Erythroblast (primary cell): Measurements from ENCODE around the gene RPS19.

Experiments used
- DNase-seq, 2 experiments: peaks; one replicate each; lab custom pipeline; 2025; lab: John Stamatoyannopoulos, UW
- GATA1 ChIP-seq: IDR thresholded peaks from 2 replicates; pipeline ENCODE4 v1.6.1; 2011; ENCODE audit warnings: low read depth, mild to moderate bottlenecking, control low read depth, low read length, moderate library complexity
- POLR2A ChIP-seq: IDR thresholded peaks from 2 replicates; pipeline ENCODE4 v1.6.1; 2011; ENCODE audit warnings: mild to moderate bottlenecking, low read length

Gene RPS19

DNA sequence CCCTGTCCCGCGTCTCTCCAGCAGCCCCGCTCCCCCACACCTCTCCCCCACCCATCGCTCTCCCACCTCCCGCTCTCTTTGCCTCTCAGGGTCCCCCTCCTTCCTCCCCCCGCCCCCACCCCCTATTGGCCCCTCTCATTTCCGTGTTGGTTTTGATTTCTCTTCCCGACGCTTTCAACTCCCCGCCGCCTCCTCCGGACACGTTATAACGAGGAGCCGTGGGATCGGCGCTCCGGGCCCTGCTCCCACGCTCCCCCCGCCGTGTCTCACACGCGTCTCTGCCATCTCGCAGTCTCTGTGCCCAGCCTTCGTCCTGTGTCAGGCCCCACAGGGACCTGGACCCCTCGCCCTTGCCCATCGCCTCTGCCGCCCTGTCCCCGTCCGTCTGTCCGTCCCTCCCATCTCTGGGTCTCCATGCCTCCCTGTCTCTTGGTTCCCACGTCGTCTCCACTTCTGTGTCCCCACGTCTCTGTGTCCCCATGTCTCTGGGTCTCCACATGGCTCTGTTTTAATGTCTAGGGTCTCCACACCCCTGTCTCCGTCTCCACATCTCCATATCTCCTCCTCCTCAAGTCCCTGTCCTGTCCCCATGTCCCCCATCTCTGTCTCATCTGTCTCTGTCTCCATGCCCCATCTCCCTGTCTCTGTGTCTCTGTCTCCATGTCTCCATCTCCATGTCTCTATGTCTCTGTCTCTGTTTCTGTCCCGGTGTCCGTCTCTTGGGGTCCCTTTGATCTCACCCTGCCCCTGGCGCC is 55.1 kb downstream of the RPS19 start:
- DNase-seq, result no peak
- TF ChIP-seq GATA1 (no peak), POLR2A (no peak)

GRCh38 chr19:41915776-41916414 is 55.8 kb downstream of the RPS19 start:
- TF ChIP-seq GATA1, result no peak
- no peak for TF ChIP-seq POLR2A
- DNase-seq, result no peak

DNA sequence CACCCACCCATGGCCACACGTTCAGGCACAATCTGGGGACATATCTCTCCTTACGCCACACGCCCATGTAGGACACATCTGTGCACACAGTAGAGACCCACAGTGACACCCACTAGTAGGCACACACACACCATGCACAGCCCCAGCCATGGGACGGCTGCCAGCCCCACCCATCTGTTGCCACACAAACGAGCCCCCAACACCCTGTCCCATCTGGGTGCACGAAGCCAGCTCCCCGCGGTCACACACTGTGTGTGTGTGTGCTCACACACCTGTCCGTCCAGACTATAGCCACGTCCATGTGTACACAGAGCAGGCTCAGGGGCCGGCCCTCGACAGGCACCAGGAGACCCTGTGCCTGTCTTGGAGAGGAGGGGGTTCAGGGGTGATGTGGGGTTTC is 57.6 kb downstream of the RPS19 start:
- no peak for DNase-seq
- TF ChIP-seq GATA1, result no peak
- no peak for TF ChIP-seq POLR2A

DNA sequence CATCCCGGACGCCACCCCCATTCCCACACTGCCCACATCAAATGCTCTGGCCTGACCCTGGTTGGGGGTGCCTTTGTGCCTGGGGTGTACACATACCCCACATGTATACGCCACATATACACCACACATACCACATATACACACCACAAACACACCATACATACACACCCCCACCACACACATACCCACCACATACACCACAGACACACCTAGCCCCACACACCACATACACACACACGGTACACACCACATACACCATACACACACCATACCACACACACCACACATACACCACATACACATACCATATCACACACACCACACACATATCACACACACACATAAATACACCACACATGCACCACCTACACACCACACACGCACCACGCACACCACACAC is 58.0 kb downstream of the RPS19 start:
- no peak for DNase-seq
- no peak for TF ChIP-seq POLR2A
- no peak for TF ChIP-seq GATA1

DNA sequence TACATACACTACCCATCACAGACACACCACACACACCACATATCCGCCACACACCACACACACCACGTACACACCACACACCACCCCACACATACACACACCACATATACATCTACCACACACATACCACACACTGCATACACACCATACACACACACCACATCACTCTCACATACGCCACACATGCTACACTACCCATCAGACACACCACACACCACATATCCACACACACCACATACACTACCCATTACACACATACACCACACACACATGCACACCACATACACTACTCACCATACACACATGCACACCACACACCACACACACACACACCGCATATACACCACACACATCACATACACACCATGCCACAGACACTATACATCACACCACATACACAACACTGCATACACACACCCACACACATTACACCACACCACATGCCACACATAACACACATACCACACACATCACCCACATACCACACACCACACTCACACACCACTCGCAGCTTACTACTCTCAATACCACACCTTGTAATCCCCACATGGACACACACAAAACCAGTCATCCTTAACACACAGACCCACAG is 58.7 kb downstream of the RPS19 start:
- TF ChIP-seq GATA1, result no peak
- TF ChIP-seq POLR2A, result no peak
- DNase-seq, result no peak

- no peak for DNase-seq
- TF ChIP-seq POLR2A, result no peak
- TF ChIP-seq GATA1, result no peak
Measured at GRCh38 chr19:41919948-41920712, 60.1 kb downstream of the RPS19 start.

DNA sequence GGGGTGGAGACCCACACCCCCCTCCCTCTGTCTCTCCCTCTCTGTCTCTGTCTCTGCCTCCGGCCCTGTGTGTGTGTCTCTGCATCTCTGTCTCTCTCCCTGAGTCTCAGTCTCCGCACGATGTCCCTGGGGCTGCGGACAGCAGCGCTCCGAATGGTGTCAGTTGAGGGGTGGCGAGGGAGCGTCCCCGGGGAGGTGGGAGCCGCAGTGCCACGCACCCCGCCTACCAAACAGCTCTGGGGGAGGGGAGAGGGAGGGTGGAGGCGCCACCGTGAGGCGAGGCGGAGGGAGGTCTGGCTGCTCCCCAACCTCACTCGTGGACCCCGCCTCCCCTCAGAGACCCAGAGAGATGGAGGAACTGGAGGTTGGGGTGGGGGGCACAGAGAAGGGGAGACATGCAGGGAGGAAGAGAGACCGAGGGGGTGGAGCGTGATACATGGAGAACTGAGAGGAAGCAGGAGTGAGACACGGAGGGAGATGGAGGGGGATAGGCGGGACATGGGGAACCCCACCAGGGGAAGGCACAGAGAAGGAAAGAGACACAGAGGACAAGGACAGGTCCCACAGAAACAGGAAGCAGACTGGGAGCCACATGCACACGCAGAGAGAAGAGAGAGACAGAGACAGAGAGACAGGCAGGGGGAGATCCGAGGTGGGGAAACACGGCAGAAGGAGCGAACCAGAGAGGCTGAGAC is 61.0 kb downstream of the RPS19 start:
- TF ChIP-seq GATA1 (no peak), POLR2A (no peak)
- DNase-seq, result no peak

- TF ChIP-seq GATA1 (no peak), POLR2A (no peak)
- DNase-seq, result no peak
Measured at GRCh38 chr19:41921577-41922576, 61.8 kb downstream of the RPS19 start.
